ENCODE measurements around the gene MAD1L1. TPM values are rescaled to one million over a fixed set of nuclear protein-coding genes. Genes with fewer than 3 reads are reported as not detected.

Gene MAD1L1
- total and polyA plus RNA-seq, 2 of the 4 experiments (the other 2 are of a cell fraction): 29.0 to 40.9 TPM

GRCh38 chr7:1866601-1867000 lies 366.1 kb downstream of the MAD1L1 start:
- H3K4ac ChIP-seq (ENCODE audit: low read depth, low read length): no peak overlapping the region
- POLR2A ChIA-PET (ENCODE audit: unreplicated experiment): no interaction called here
- H2AFZ ChIP-seq (replicated peaks; ENCODE audit: low read length, poor library complexity): no peak overlapping the region
- H3K79me1 ChIP-seq (ENCODE audit: low read depth in 1 of 2, low read length in 2 of 2): peaks cover 0 to 11% of the 10 kb centered on the region in 2 experiments; a peak in 1 of 4 replicates
- no peak for ATAC-seq (ENCODE audit: low read depth)
- no peak overlapping the region for H3K56ac ChIP-seq (ENCODE audit: extremely low read depth, insufficient read depth, low read length)
- no peak overlapping the region for H3K4me2 ChIP-seq (ENCODE audit: low read depth, low read length)
- WGBS, 2 experiments (ENCODE audit: extremely low coverage in 2 of 2, insufficient read length in 1 of 2): 83% methylated on average over 6 of the region's 15 CpGs; no CpG with 5 or more reads in 1 of the 2 experiments
- intact Hi-C loops (cut with micrococcal nuclease): no loop called here
- no peak overlapping the region for H4K8ac ChIP-seq (ENCODE audit: low read depth in 2 of 2, low read length in 2 of 2)
- CTCF ChIA-PET: no interaction called here
- H3K9me3 ChIP-seq (ENCODE audit: control insufficient read depth, insufficient read depth, low read length): no peaks in the 10 kb centered on the region
- H4K91ac ChIP-seq (ENCODE audit: insufficient read depth, low read depth, low read length): no peak overlapping the region
- H2AK9ac ChIP-seq (replicated peaks; ENCODE audit: low read depth, low read length, poor library complexity): peak overlapping the region; percentile 28
- H3K27ac ChIP-seq (ENCODE audit: insufficient read depth, low read length): no peak overlapping the region
- no peak overlapping the region for H2BK120ac ChIP-seq (ENCODE audit: low read depth, low read length)
- TF ChIP-seq MXI1 (IDR thresholded peaks at IDR 0.05; ENCODE audit: borderline replicate concordance, low read depth, low read length) (no peak), NFE2L2 (IDR thresholded peaks at IDR 0.05; ENCODE audit: low read depth, low read length) (no peak), BHLHE40 (IDR thresholded peaks at IDR 0.05; ENCODE audit: low read depth, low read length) (no peak), RFX5 (IDR thresholded peaks at IDR 0.05; ENCODE audit: low read depth, low read length) (no peak), FOS (IDR thresholded peaks at IDR 0.05; ENCODE audit: low read depth, low read length) (no peak), SMC3 (IDR thresholded peaks at IDR 0.05; ENCODE audit: low read depth, low read length) (no peak), RCOR1 (IDR thresholded peaks at IDR 0.05; ENCODE audit: insufficient replicate concordance, low read length) (no peak), POLR2A (IDR thresholded peaks at IDR 0.05; ENCODE audit: low read depth, low read length) (no peak), RAD21 (IDR thresholded peaks at IDR 0.05; ENCODE audit: low read length) (no peak), CEBPB (IDR thresholded peaks at IDR 0.05; ENCODE audit: low read depth, low read length) (no peak), CHD1 (IDR thresholded peaks at IDR 0.05; ENCODE audit: low read depth, low read length) (no peak), MAZ (IDR thresholded peaks at IDR 0.05; ENCODE audit: borderline replicate concordance, low read depth, low read length) (no peak), ELK1 (IDR thresholded peaks at IDR 0.05; ENCODE audit: borderline replicate concordance, low read depth, low read length) (no peak), MAFK (IDR thresholded peaks at IDR 0.05; ENCODE audit: low read depth, low read length) (no peak)
- TF ChIP-seq, protein P1, sequence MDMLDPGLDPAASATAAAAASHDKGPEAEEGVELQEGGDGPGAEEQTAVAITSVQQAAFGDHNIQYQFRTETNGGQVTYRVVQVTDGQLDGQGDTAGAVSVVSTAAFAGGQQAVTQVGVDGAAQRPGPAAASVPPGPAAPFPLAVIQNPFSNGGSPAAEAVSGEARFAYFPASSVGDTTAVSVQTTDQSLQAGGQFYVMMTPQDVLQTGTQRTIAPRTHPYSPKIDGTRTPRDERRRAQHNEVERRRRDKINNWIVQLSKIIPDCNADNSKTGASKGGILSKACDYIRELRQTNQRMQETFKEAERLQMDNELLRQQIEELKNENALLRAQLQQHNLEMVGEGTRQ (IDR thresholded peaks at IDR 0.05; ENCODE audit: low read depth, low read length): no peak
- TF ChIP-seq, protein P2, sequence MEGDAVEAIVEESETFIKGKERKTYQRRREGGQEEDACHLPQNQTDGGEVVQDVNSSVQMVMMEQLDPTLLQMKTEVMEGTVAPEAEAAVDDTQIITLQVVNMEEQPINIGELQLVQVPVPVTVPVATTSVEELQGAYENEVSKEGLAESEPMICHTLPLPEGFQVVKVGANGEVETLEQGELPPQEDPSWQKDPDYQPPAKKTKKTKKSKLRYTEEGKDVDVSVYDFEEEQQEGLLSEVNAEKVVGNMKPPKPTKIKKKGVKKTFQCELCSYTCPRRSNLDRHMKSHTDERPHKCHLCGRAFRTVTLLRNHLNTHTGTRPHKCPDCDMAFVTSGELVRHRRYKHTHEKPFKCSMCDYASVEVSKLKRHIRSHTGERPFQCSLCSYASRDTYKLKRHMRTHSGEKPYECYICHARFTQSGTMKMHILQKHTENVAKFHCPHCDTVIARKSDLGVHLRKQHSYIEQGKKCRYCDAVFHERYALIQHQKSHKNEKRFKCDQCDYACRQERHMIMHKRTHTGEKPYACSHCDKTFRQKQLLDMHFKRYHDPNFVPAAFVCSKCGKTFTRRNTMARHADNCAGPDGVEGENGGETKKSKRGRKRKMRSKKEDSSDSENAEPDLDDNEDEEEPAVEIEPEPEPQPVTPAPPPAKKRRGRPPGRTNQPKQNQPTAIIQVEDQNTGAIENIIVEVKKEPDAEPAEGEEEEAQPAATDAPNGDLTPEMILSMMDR (conservative IDR thresholded peaks at IDR 0.05; ENCODE audit: low read depth, low read length): no peak
- H3K4me1 ChIP-seq (ENCODE audit: control insufficient read depth, insufficient read depth, low read length): no peaks in the 10 kb centered on the region
- no peak overlapping the region for H3K9ac ChIP-seq (ENCODE audit: low read depth, low read length)
- no peak overlapping the region for H3K18ac ChIP-seq (ENCODE audit: low read depth, low read length)
- no peak overlapping the region for H2BK15ac ChIP-seq (ENCODE audit: low read depth, low read length)
- no peak for DNase-seq
- no peak overlapping the region for H2AK5ac ChIP-seq (ENCODE audit: low read depth, low read length)
- dilution Hi-C loops (cut with HindIII; ENCODE audit: low sequenced_read_pairs, unreplicated experiment): no loop called here
- no peak overlapping the region for H3K23ac ChIP-seq (ENCODE audit: low read depth, low read length)
- no peak overlapping the region for H4K5ac ChIP-seq (ENCODE audit: low read depth, low read length)
- no peaks in the 10 kb centered on the region; the same call in 1 of the 2 replicates for H4K20me1 ChIP-seq (ENCODE audit: insufficient read depth, low read length)
- no TSS peak for BruUV-seq (replicated peaks)
- no peaks in the 10 kb centered on the region for H3K36me3 ChIP-seq (ENCODE audit: control insufficient read depth, insufficient read depth, low read length)
- no peak overlapping the region for H3K14ac ChIP-seq (replicated peaks; ENCODE audit: low read depth, low read length)
- no peaks in the 10 kb centered on the region for H3K27me3 ChIP-seq (ENCODE audit: control insufficient read depth, insufficient read depth, low read length)
- H2BK5ac ChIP-seq (ENCODE audit: low read depth, low read length, poor library complexity, severe bottlenecking): no peak overlapping the region
- no peaks in the 10 kb centered on the region for H3K9me1 ChIP-seq (ENCODE audit: insufficient read depth, low read length)
- in situ Hi-C loops (cut with MboI; ENCODE audit: low sequenced_read_pairs): no loop called here
- H3K4me3 ChIP-seq (ENCODE audit: insufficient read depth, low read depth, low read length): no peak overlapping the region
- no peak overlapping the region for H2BK20ac ChIP-seq (ENCODE audit: low read depth, low read length)
